H1 (cell line): ENCODE data around the gene ZNF536.

Experiments used
- BACH1 ChIP-seq: IDR thresholded peaks from 2 replicates; pipeline ENCODE4 v1.6.1; 2012; ENCODE audit warnings: low read length, improper control_type of control experiment
- CTCF ChIP-seq, 3 experiments: IDR thresholded peaks; 1 replicate in 2 of 3; 2 replicates in 1 of 3; pipeline versions ENCODE4 v1.5.1 to v1.6.1; 2011; ENCODE audit warnings: low read length in 3 of 3, mild to moderate bottlenecking in 3 of 3, inconsistent platforms in 2 of 3, low read depth in 1 of 3, moderate library complexity in 1 of 3; ENCODE audit not compliant: insufficient read depth in 1 of 3; ENCODE audit errors: control extremely low read depth in 1 of 3
- EZH2 ChIP-seq: fragments of 200-600 bp; sonication (generic); IDR thresholded peaks from 2 replicates; pipeline ENCODE4 v1.7.1; 2012; ENCODE audit warnings: low read depth, mild to moderate bottlenecking, moderate library complexity, low read length, inconsistent platforms; ENCODE audit not compliant: severe bottlenecking
- JUND ChIP-seq: IDR thresholded peaks from 2 replicates; pipeline ENCODE4 v1.6.1; 2011; ENCODE audit warnings: mild to moderate bottlenecking, improper control_type of control experiment, low read length
- NANOG ChIP-seq: IDR thresholded peaks from 2 replicates; pipeline ENCODE4 v1.6.1; 2011; ENCODE audit warnings: low read length, low read depth, mild to moderate bottlenecking, inconsistent platforms; ENCODE audit not compliant: insufficient read depth, poor library complexity, severe bottlenecking
- POLR2A ChIP-seq, 2 experiments: IDR thresholded peaks; 1 replicate in 1 of 2; 2 replicates in 1 of 2; pipeline ENCODE4 v1.6.1; 2011; ENCODE audit warnings: low read depth in 2 of 2, low read length in 2 of 2, mild to moderate bottlenecking in 2 of 2; ENCODE audit errors: control extremely low read depth in 1 of 2
- POLR2AphosphoS5 ChIP-seq: IDR thresholded peaks from 2 replicates; pipeline ENCODE4 v1.6.1; 2011; ENCODE audit warnings: low read depth, low read length
- SP4 ChIP-seq: IDR thresholded peaks from 2 replicates; pipeline ENCODE4 v1.6.1; 2012; ENCODE audit warnings: low read length, inconsistent platforms
- ZNF274 ChIP-seq: IDR thresholded peaks from 2 replicates; pipeline ENCODE4 v1.7.0; 2012; ENCODE audit warnings: low read length, borderline replicate concordance; ENCODE audit errors: extremely low read depth

GRCh38 chr19:30590596-30591229 lies 218.5 kb downstream of the ZNF536 start:
- TF ChIP-seq ZNF274 (no peak), CTCF (IDR thresholded peaks at IDR 0.05; ENCODE audit: control extremely low read depth in 1 of 3, insufficient read depth in 1 of 3, low read depth in 1 of 3, low read length in 3 of 3) (no peak), POLR2A (IDR thresholded peaks at IDR 0.05; ENCODE audit: control extremely low read depth in 1 of 2, low read depth in 2 of 2, low read length in 2 of 2) (no peak), JUND (no peak), POLR2AphosphoS5 (no peak), NANOG (no peak), SP4 (no peak), BACH1 (no peak), EZH2 (no peak)
